ENCODE measurements around the gene TBL1XR1.

Gene TBL1XR1

GRCh38 chr3:177108648-177109047 lies 88.6 kb downstream of the TBL1XR1 start:
- no peak overlapping the region for H3K27ac Mint-ChIP-seq
- no peaks in the 10 kb centered on the region for H3K27me3 Mint-ChIP-seq
- no peak for DNase-seq
- H3K36me3 Mint-ChIP-seq (ENCODE audit: low read depth) = peaks cover 16% of the 10 kb centered on the region
- H3K9me3 Mint-ChIP-seq = no peaks in the 10 kb centered on the region
- H3K4me3 Mint-ChIP-seq = no peak overlapping the region
- peaks cover 87% of the 10 kb centered on the region for H3K4me1 Mint-ChIP-seq (ENCODE audit: low read depth)

GRCh38 chr3:177107461-177108239 lies 89.6 kb downstream of the TBL1XR1 start:
- no peak overlapping the region for H3K27ac Mint-ChIP-seq
- H3K4me3 Mint-ChIP-seq = no peak overlapping the region

GRCh38 chr3:177106594-177106993 lies 90.7 kb downstream of the TBL1XR1 start:
- H3K36me3 Mint-ChIP-seq (ENCODE audit: low read depth) = peaks cover 7% of the 10 kb centered on the region
- H3K9me3 Mint-ChIP-seq = no peaks in the 10 kb centered on the region
- no peak for DNase-seq
- H3K4me1 Mint-ChIP-seq (ENCODE audit: low read depth) = peaks cover 77% of the 10 kb centered on the region
- H3K4me3 Mint-ChIP-seq = no peak overlapping the region
- no peak overlapping the region for H3K27ac Mint-ChIP-seq
- no peaks in the 10 kb centered on the region for H3K27me3 Mint-ChIP-seq

More at GRCh38 chr3:177107461-177108239, 89.6 kb downstream of the TBL1XR1 start:
- no peak for DNase-seq
- Mint-ChIP-seq H3K27me3 (no peaks in the 10 kb centered on the region), H3K4me1 (ENCODE audit: low read depth) (peaks cover 81% of the 10 kb centered on the region), H3K9me3 (no peaks in the 10 kb centered on the region), H3K36me3 (ENCODE audit: low read depth) (peaks cover 10% of the 10 kb centered on the region)

- H3K27ac Mint-ChIP-seq = peak overlapping the region; percentile 4
- H3K36me3 Mint-ChIP-seq (ENCODE audit: low read depth) = peaks cover 9% of the 10 kb centered on the region
- H3K27me3 Mint-ChIP-seq = no peaks in the 10 kb centered on the region
- DNase-seq = no peak
- peaks cover 73% of the 10 kb centered on the region for H3K4me1 Mint-ChIP-seq (ENCODE audit: low read depth)
- no peaks in the 10 kb centered on the region for H3K9me3 Mint-ChIP-seq
- no peak overlapping the region for H3K4me3 Mint-ChIP-seq
Observed at GRCh38 chr3:177106184-177106583, 91.1 kb downstream of the TBL1XR1 start.

GRCh38 chr3:177105623-177106022 lies 91.7 kb downstream of the TBL1XR1 start:
- H3K27ac Mint-ChIP-seq = no peak overlapping the region

GRCh38 chr3:177104299-177104992 lies 92.8 kb downstream of the TBL1XR1 start:
- Mint-ChIP-seq H3K27ac (no peak overlapping the region), H3K27me3 (no peaks in the 10 kb centered on the region), H3K36me3 (ENCODE audit: low read depth) (peaks cover 14% of the 10 kb centered on the region), H3K9me3 (no peaks in the 10 kb centered on the region), H3K4me3 (no peak overlapping the region), H3K4me1 (ENCODE audit: low read depth) (peaks cover 57% of the 10 kb centered on the region)
- no peak for DNase-seq

More at GRCh38 chr3:177105623-177106022, 91.7 kb downstream of the TBL1XR1 start:
- Mint-ChIP-seq H3K9me3 (no peaks in the 10 kb centered on the region), H3K4me3 (no peak overlapping the region), H3K27me3 (no peaks in the 10 kb centered on the region), H3K4me1 (ENCODE audit: low read depth) (peaks cover 67% of the 10 kb centered on the region), H3K36me3 (ENCODE audit: low read depth) (peaks cover 12% of the 10 kb centered on the region)
- DNase-seq = no peak

- no peaks in the 10 kb centered on the region for H3K27me3 Mint-ChIP-seq
- H3K27ac Mint-ChIP-seq = no peak overlapping the region
- no peaks in the 10 kb centered on the region for H3K9me3 Mint-ChIP-seq
- DNase-seq = no peak
- no peak overlapping the region for H3K4me3 Mint-ChIP-seq
- peaks cover 51% of the 10 kb centered on the region for H3K4me1 Mint-ChIP-seq (ENCODE audit: low read depth)
- H3K36me3 Mint-ChIP-seq (ENCODE audit: low read depth) = peaks cover 24% of the 10 kb centered on the region
Observed at GRCh38 chr3:177102553-177102952, 94.7 kb downstream of the TBL1XR1 start.

- peaks cover 34% of the 10 kb centered on the region for H3K4me1 Mint-ChIP-seq (ENCODE audit: low read depth)
- H3K27ac Mint-ChIP-seq = no peak overlapping the region
Observed at GRCh38 chr3:177098551-177098950, 98.7 kb downstream of the TBL1XR1 start.

GRCh38 chr3:177096615-177097014 lies 100.7 kb downstream of the TBL1XR1 start:
- H3K36me3 Mint-ChIP-seq (ENCODE audit: low read depth) = peaks cover 75% of the 10 kb centered on the region
- peaks cover 33% of the 10 kb centered on the region for H3K4me1 Mint-ChIP-seq (ENCODE audit: low read depth)
- no peak overlapping the region for H3K4me3 Mint-ChIP-seq
- H3K27ac Mint-ChIP-seq = peak overlapping the region; percentile 23
- no peaks in the 10 kb centered on the region for H3K27me3 Mint-ChIP-seq
- peaks cover 30% of the 10 kb centered on the region for H3K9me3 Mint-ChIP-seq
- no peak for DNase-seq

More at GRCh38 chr3:177098551-177098950, 98.7 kb downstream of the TBL1XR1 start:
- Mint-ChIP-seq H3K27me3 (no peaks in the 10 kb centered on the region), H3K36me3 (ENCODE audit: low read depth) (peaks cover 61% of the 10 kb centered on the region), H3K4me3 (no peak overlapping the region), H3K9me3 (peaks cover 16% of the 10 kb centered on the region)
- DNase-seq = no peak

GRCh38 chr3:177093966-177094365 lies 103.3 kb downstream of the TBL1XR1 start:
- DNase-seq = no peak
- peaks cover 33% of the 10 kb centered on the region for H3K9me3 Mint-ChIP-seq
- H3K27ac Mint-ChIP-seq = no peak overlapping the region
- H3K27me3 Mint-ChIP-seq = no peaks in the 10 kb centered on the region
- peaks cover 46% of the 10 kb centered on the region for H3K4me1 Mint-ChIP-seq (ENCODE audit: low read depth)
- H3K36me3 Mint-ChIP-seq (ENCODE audit: low read depth) = peaks cover 84% of the 10 kb centered on the region
- no peak overlapping the region for H3K4me3 Mint-ChIP-seq

- H3K27ac Mint-ChIP-seq = no peak overlapping the region
Observed at GRCh38 chr3:177089901-177090300, 107.4 kb downstream of the TBL1XR1 start.

GRCh38 chr3:177089110-177089509 lies 108.2 kb downstream of the TBL1XR1 start:
- Mint-ChIP-seq H3K27ac (no peak overlapping the region), H3K36me3 (ENCODE audit: low read depth) (peaks cover 81% of the 10 kb centered on the region), H3K4me1 (ENCODE audit: low read depth) (peaks cover 70% of the 10 kb centered on the region), H3K9me3 (peaks cover 22% of the 10 kb centered on the region), H3K27me3 (no peaks in the 10 kb centered on the region), H3K4me3 (no peak overlapping the region)
- DNase-seq = no peak

More at GRCh38 chr3:177089901-177090300, 107.4 kb downstream of the TBL1XR1 start:
- peaks cover 29% of the 10 kb centered on the region for H3K9me3 Mint-ChIP-seq
- H3K4me1 Mint-ChIP-seq (ENCODE audit: low read depth) = peaks cover 68% of the 10 kb centered on the region
- H3K27me3 Mint-ChIP-seq = no peaks in the 10 kb centered on the region
- H3K36me3 Mint-ChIP-seq (ENCODE audit: low read depth) = peaks cover 81% of the 10 kb centered on the region
- DNase-seq = no peak
- no peak overlapping the region for H3K4me3 Mint-ChIP-seq

- Mint-ChIP-seq H3K4me1 (ENCODE audit: low read depth) (peaks cover 71% of the 10 kb centered on the region), H3K36me3 (ENCODE audit: low read depth) (peaks cover 63% of the 10 kb centered on the region), H3K4me3 (no peak overlapping the region), H3K27me3 (no peaks in the 10 kb centered on the region), H3K27ac (no peak overlapping the region), H3K9me3 (no peaks in the 10 kb centered on the region)
- DNase-seq = no peak
Observed at GRCh38 chr3:177085794-177086193, 111.5 kb downstream of the TBL1XR1 start.

- Mint-ChIP-seq H3K4me3 (no peak overlapping the region), H3K27me3 (no peaks in the 10 kb centered on the region), H3K36me3 (ENCODE audit: low read depth) (peaks cover 59% of the 10 kb centered on the region), H3K9me3 (no peaks in the 10 kb centered on the region), H3K4me1 (ENCODE audit: low read depth) (peaks cover 67% of the 10 kb centered on the region), H3K27ac (no peak overlapping the region)
- DNase-seq = no peak
Observed at GRCh38 chr3:177084616-177085015, 112.7 kb downstream of the TBL1XR1 start.

- H3K9me3 Mint-ChIP-seq = no peaks in the 10 kb centered on the region
- H3K27ac Mint-ChIP-seq = no peak overlapping the region
- DNase-seq = no peak
- no peak overlapping the region for H3K4me3 Mint-ChIP-seq
- H3K4me1 Mint-ChIP-seq (ENCODE audit: low read depth) = peaks cover 42% of the 10 kb centered on the region
- no peaks in the 10 kb centered on the region for H3K27me3 Mint-ChIP-seq
- H3K36me3 Mint-ChIP-seq (ENCODE audit: low read depth) = peaks cover 64% of the 10 kb centered on the region
Observed at GRCh38 chr3:177080122-177080521, 117.2 kb downstream of the TBL1XR1 start.
